ENCODE data around the gene SLC45A3.
A peak's percentile ranks its signal among the peaks of the same experiment; 100 is the strongest.

The SLC45A3 gene

GRCh38 chr1:205699416-205699815, 19.1 kb upstream of the SLC45A3 start:
- no peak for DNase-seq

GRCh38 chr1:205698921-205699320, 18.6 kb upstream of the SLC45A3 start:
- no peak for DNase-seq

- no peak for DNase-seq
These were observed 13.2 kb upstream of the SLC45A3 start for GRCh38 chr1:205693421-205693991.

- DNase-seq, result no peak
These were observed 12.1 kb upstream of the SLC45A3 start for GRCh38 chr1:205692423-205692822.

GRCh38 chr1:205690122-205690756, 9.9 kb upstream of the SLC45A3 start:
- no peak for DNase-seq

GRCh38 chr1:205689479-205689878, 9.2 kb upstream of the SLC45A3 start:
- DNase-seq, result no peak

GRCh38 chr1:205688171-205689080, 8.1 kb upstream of the SLC45A3 start:
- DNase-seq, result no peak

- DNase-seq, result no peak
These were observed 6.9 kb upstream of the SLC45A3 start for GRCh38 chr1:205687242-205687641.

- DNase-seq, result no peak
These were observed 1.1 kb upstream of the SLC45A3 start for GRCh38 chr1:205681364-205681763.

GRCh38 chr1:205678286-205679111, 1.8 kb downstream of the SLC45A3 start:
- DNase-seq, result no peak

- DNase-seq, result no peak
These were observed 3.1 kb downstream of the SLC45A3 start for GRCh38 chr1:205677167-205677566.

GRCh38 chr1:205676597-205676996, 3.7 kb downstream of the SLC45A3 start:
- no peak for DNase-seq

GRCh38 chr1:205676002-205676401, 4.3 kb downstream of the SLC45A3 start:
- DNase-seq, result no peak

- no peak for DNase-seq
These were observed 5.1 kb downstream of the SLC45A3 start for GRCh38 chr1:205675247-205675646.

GRCh38 chr1:205672970-205673369, 7.3 kb downstream of the SLC45A3 start:
- no peak for DNase-seq

- DNase-seq, result no peak
These were observed 7.9 kb downstream of the SLC45A3 start for GRCh38 chr1:205672395-205672889.

GRCh38 chr1:205670611-205671430, 9.5 kb downstream of the SLC45A3 start:
- DNase-seq, result no peak

- no peak for DNase-seq
These were observed 10.2 kb downstream of the SLC45A3 start for GRCh38 chr1:205670150-205670446.

GRCh38 chr1:205669341-205670149, 10.8 kb downstream of the SLC45A3 start:
- DNase-seq, result peak in 1 of 2 donors; percentile 24

GRCh38 chr1:205668951-205669340, 11.4 kb downstream of the SLC45A3 start:
- peak in 1 of 2 donors; percentile 47 for DNase-seq
